Right ventricle myocardium inferior (tissue), 1 donor: ENCODE data around the gene NPY2R. TPM values are rescaled to one million over a fixed set of nuclear protein-coding genes. Genes with fewer than 3 reads are reported as not detected.

Experiments
- ATAC-seq: fragments of 200-7000 bp; cut with Tn5 transposase; one replicate; pipeline ENCODE4 v1.9.1; 2020; ENCODE audit warnings: mild to moderate bottlenecking, moderate library complexity
- DNase-seq: peaks from one replicate; pipeline ENCODE4 v3.0.0; 2021; ENCODE audit errors: missing footprints
- intact Hi-C: fragments of 100-400 bp; cut with DNase I; formaldehyde crosslinking; loops from one replicate; pipeline ENCODE4 v1.11.0; 2022
- total RNA-seq: library from RNA; stranded (reverse); fragmentation: NEBNext Ultra II Directional; extraction: Animal tissue kit (Norgen Biotek cat#: 25700); gene quantifications from one replicate; pipeline ENCODE4 v1.2.1, GENCODE V29; 2021
- donor health status: DM: no; HTN: yes; CAD: no; lungs with severe emphysema.

NPY2R gene
- total RNA-seq, 1 donor from 2014 or later: not detected

DNA sequence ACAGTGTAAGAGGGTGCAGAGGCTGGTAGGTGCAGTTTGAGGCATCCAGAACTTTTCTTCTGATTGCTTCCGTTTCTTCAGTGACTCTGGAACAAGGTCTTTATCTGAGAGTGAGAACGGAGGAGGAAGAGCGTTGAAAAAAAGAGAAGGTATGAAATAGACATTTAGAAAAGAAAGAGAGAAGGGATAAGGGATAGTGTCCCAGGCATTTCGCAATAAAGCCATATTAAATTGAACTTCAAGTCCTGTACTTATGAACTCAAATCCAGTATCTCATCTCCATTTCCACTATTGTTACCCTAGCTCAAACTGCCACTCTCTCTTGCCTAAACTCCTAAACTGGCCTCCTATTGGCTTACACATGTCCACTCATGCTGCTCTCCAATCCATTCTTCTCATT lies 36.7 kb downstream of the NPY2R start:
- no peak for DNase-seq
- no peak for ATAC-seq
- intact Hi-C loops: no loop called here

DNA sequence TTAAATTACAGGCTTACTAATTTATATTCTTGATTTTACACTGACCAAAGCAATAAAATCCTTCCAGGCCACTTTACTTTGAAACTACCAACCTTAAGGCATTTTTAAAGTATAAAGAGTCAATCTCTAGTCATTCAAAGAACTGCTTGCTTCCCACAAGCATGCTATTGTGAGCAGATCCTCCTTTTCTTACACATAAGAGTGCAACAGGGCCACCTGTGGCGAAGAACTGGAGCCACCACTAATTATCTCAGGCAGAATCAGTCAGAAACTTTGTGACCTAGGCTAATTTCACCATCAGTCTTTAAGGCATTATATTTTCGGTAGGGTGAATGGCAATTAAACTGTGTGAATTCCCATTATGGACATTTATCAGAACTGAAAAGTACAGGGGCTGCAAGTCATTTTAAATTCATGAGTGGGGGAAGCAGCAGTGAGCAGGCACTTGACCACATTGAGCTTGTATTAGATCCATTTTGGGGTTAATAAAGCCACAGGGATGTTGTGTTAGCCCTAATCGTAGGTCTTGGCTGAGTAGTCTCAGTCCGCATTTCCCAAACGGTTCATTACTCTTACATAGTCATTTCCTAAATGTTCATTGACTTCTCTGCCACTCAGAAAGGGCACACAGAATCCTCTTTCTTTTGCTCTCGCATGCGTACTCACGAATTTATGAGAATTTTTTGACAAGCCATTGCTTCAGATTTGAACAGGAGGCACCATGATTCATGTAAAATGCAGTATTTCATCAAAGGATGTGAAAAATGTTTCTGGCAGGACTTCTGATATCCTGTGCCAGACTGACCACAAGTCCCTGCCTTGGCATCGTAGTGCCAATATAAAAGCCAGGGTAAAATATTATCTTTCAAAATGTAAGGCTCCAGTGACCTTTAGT lies 39.8 kb downstream of the NPY2R start:
- ATAC-seq: no peak
- intact Hi-C loops: no loop called here
- DNase-seq: no peak

DNA sequence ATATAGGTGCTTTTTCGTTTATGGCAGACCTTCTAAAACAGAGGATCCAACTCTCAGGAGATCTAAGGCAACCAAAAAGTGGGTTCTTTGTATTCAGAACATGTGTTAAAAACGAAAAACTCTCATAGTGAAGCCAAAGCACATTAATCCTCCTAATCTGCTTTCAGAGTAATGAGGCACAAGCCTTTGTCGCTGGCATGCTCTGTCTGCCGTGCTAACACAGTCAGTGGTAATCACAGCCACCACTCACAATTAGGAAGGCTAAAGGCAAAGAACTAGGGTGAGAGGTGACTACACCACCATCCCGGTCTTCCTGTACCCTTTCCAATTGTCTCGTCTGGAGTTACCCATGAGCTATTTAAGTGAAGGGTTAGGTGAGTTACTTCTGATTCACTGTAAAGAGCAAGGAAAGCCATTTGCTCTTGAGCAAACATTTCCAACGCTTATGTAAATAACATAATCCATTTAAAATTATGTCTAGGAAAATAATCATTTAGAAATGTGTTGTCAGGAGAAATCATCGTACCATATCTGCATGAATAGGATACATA lies 40.7 kb downstream of the NPY2R start:
- ATAC-seq: no peak
- intact Hi-C loops: no loop called here
- DNase-seq: no peak

DNA sequence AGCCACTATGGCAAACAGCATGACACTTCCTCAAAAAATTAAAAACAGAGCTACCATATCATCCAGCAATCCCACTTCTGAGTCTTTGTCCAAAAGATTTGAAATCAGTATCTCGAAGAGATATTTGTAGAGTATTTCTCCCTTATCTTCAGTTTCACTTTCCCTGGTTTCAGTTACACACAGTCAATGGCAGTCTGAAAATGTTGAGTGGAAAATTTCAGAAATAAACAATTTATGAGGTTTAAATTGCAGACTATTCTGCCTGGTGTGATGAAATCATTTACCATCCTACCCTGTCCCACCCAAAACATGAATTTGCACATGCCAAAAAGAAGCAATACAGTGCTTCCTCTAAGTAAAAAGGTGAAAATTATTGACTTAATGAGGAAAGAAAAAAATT lies 43.9 kb downstream of the NPY2R start:
- no peak for DNase-seq
- no peak for ATAC-seq
- intact Hi-C loops: no loop called here

DNA sequence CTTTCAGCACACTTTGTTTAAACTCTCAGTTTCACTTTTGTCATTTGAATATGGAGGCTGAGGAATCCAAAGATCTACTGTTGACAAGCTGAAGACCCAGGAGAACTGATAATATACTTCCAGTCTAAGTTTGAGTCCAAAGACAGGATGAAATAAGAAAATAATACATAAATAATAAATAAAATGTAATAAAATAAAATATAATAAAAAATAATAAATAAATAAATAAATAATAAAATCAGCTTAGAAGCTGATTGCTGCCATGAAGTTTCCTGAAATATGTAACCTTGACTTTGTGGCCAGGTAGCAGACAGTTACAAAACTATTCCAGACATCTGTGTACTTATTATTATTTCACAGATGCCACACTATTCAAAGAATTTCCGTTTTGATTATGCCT lies 55.0 kb downstream of the NPY2R start:
- ATAC-seq: no peak
- intact Hi-C loops: no loop called here
- DNase-seq: no peak

DNA sequence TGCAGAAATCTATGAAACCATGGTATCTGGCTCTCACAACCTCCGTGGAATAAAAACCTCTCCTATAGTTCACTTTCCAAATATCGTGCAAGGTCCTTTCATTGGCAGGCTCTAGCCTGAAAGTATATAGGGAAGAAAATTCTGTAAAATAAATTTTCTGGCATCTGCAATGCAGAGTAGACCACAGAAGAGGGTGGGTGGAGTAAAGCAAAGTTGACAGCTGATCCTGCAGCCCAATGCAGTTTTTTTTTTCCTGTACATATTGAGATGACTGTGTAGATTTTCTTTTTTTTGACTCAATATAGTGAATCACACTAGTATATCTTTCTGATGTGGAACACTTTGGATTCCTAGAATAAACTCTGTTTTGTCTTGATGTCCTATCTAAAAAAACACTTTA lies 56.7 kb downstream of the NPY2R start:
- intact Hi-C loops: no loop called here
- ATAC-seq: no peak
- no peak for DNase-seq

Other genes with a start within 250 kb of the NPY2R start
- 7.3 TPM for gene MAP9, start 168.3 kb downstream of the NPY2R start, total RNA-seq